ENCODE data around the gene ONECUT1.
A peak's percentile ranks its signal among the peaks of the same experiment; 100 is the strongest.

ONECUT1 gene

DNA sequence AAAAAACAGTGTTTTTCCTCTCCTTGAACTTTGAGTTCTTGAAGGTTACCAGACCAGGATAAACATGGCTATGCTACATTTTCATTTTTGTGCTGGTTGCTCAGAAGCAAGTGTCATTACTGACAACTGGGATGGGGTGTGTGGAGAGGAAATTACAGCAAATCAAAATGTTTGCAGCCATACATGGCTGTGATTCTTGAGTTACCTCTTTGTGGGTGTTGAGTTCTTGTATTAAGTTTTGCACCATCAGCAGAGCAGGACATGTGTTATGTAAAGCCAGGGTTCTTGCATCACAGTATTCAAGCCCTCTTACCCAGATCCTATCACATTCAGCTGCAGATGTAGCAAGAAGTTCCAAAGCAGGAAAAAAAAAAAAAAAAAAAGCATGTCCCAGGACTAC is 57.0 kb downstream of the ONECUT1 start:
- TF ChIP-seq MYC (IDR thresholded peaks at IDR 0.05; ENCODE audit: low read depth, low read length) (peak; percentile 9; the same call in 1 of the 2 replicates), POLR2A (IDR thresholded peaks at IDR 0.05; ENCODE audit: extremely low read depth, insufficient read length) (no peak)
- DNase-seq (ENCODE audit: low read depth), result peak; percentile 56
- H3K4me3 ChIP-seq (ENCODE audit: low read depth, low read length), result no peak overlapping the region

DNA sequence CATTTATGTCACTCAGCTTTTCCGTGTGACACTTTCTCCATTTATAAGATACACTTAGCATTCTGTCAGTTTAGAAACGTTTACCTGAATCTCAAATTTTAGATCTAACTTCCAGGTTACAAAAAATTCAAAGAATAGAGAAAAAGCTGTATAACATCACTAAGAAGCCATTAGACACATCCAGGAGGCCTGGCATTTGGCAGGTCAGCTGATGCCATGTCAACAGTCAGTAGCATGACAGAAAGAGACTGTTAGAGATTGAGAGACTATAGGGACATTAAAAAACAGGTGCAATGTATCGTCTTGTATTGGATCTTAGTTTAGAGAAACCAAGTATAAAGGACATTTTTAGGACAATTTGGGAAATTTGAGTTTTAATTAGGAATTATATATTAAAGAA is 57.6 kb downstream of the ONECUT1 start:
- no peak for DNase-seq (ENCODE audit: low read depth)
- TF ChIP-seq CTCF (IDR thresholded peaks at IDR 0.05; ENCODE audit: low read depth, low read length) (no peak), MYC (IDR thresholded peaks at IDR 0.05; ENCODE audit: low read depth, low read length) (no peak), POLR2A (IDR thresholded peaks at IDR 0.05; ENCODE audit: extremely low read depth, insufficient read length) (no peak)
- TF ChIP-seq, protein P1, sequence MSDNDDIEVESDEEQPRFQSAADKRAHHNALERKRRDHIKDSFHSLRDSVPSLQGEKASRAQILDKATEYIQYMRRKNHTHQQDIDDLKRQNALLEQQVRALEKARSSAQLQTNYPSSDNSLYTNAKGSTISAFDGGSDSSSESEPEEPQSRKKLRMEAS (IDR thresholded peaks at IDR 0.05; ENCODE audit: low read depth, low read length), result no peak
- no peak overlapping the region for H3K4me3 ChIP-seq (ENCODE audit: low read depth, low read length)

GRCh38 chr15:52731732-52732470 is 58.2 kb downstream of the ONECUT1 start:
- DNase-seq (ENCODE audit: low read depth), result no peak
- no peak overlapping the region for H3K4me3 ChIP-seq (ENCODE audit: low read depth, low read length)
- no peak for TF ChIP-seq CTCF (IDR thresholded peaks at IDR 0.05; ENCODE audit: low read depth, low read length)
- no peak for TF ChIP-seq POLR2A (IDR thresholded peaks at IDR 0.05; ENCODE audit: extremely low read depth, insufficient read length)
- TF ChIP-seq, protein P1 (IDR thresholded peaks at IDR 0.05; ENCODE audit: low read depth, low read length), result no peak
- TF ChIP-seq MYC (IDR thresholded peaks at IDR 0.05; ENCODE audit: low read depth, low read length), result no peak

GRCh38 chr15:52731004-52731403 is 59.1 kb downstream of the ONECUT1 start:
- no peak for DNase-seq (ENCODE audit: low read depth)
- TF ChIP-seq POLR2A (IDR thresholded peaks at IDR 0.05; ENCODE audit: extremely low read depth, insufficient read length) (no peak), MYC (IDR thresholded peaks at IDR 0.05; ENCODE audit: low read depth, low read length) (no peak), CTCF (IDR thresholded peaks at IDR 0.05; ENCODE audit: low read depth, low read length) (no peak)
- TF ChIP-seq, protein P1 (IDR thresholded peaks at IDR 0.05; ENCODE audit: low read depth, low read length), result no peak
- H3K4me3 ChIP-seq (ENCODE audit: low read depth, low read length), result no peak overlapping the region

DNA sequence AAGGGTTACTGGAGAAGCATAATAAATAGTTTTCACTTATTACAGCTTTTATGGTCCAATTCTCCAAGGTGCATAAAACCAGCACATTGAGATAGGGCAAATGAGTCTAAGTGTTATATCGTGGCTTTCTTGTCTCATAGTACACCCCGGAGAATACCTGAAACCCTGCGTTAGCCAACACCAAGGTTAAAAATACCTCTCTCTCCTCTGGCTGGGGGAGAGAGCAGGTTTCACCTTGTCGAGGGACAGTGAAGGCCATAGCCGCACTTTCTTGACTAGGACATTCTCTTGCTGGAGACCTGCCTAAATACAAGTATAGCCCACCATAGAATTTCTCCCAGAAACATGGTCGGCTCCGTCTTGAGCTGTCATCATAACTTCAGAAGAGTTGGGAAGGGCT is 59.5 kb downstream of the ONECUT1 start:
- DNase-seq (ENCODE audit: low read depth), result no peak
- no peak overlapping the region for H3K4me3 ChIP-seq (ENCODE audit: low read depth, low read length)
- no peak for TF ChIP-seq POLR2A (IDR thresholded peaks at IDR 0.05; ENCODE audit: extremely low read depth, insufficient read length)
- TF ChIP-seq MYC (IDR thresholded peaks at IDR 0.05; ENCODE audit: low read depth, low read length), result no peak
- no peak for TF ChIP-seq CTCF (IDR thresholded peaks at IDR 0.05; ENCODE audit: low read depth, low read length)
- TF ChIP-seq, protein P1 (IDR thresholded peaks at IDR 0.05; ENCODE audit: low read depth, low read length), result no peak

- no peak overlapping the region for H3K4me3 ChIP-seq (ENCODE audit: low read depth, low read length)
- DNase-seq (ENCODE audit: low read depth), result peak; percentile 34
- TF ChIP-seq MYC (IDR thresholded peaks at IDR 0.05; ENCODE audit: low read depth, low read length), result peak; percentile 33; the same call in 1 of the 2 replicates
- TF ChIP-seq POLR2A (IDR thresholded peaks at IDR 0.05; ENCODE audit: extremely low read depth, insufficient read length), result no peak
- TF ChIP-seq CTCF (IDR thresholded peaks at IDR 0.05; ENCODE audit: low read depth, low read length), result no peak
- TF ChIP-seq, protein P1 (IDR thresholded peaks at IDR 0.05; ENCODE audit: low read depth, low read length), result peak; percentile 67
Observed at GRCh38 chr15:52730173-52730572, 60.0 kb downstream of the ONECUT1 start.
